ENCODE data around the gene PRKAR1B. TPM values are rescaled to one million over a fixed set of nuclear protein-coding genes. Genes with fewer than 3 reads are reported as not detected.

PRKAR1B gene
- total and polyA plus RNA-seq, 8 donors: 2.5 to 8.4 (median 5.3) TPM

DNA sequence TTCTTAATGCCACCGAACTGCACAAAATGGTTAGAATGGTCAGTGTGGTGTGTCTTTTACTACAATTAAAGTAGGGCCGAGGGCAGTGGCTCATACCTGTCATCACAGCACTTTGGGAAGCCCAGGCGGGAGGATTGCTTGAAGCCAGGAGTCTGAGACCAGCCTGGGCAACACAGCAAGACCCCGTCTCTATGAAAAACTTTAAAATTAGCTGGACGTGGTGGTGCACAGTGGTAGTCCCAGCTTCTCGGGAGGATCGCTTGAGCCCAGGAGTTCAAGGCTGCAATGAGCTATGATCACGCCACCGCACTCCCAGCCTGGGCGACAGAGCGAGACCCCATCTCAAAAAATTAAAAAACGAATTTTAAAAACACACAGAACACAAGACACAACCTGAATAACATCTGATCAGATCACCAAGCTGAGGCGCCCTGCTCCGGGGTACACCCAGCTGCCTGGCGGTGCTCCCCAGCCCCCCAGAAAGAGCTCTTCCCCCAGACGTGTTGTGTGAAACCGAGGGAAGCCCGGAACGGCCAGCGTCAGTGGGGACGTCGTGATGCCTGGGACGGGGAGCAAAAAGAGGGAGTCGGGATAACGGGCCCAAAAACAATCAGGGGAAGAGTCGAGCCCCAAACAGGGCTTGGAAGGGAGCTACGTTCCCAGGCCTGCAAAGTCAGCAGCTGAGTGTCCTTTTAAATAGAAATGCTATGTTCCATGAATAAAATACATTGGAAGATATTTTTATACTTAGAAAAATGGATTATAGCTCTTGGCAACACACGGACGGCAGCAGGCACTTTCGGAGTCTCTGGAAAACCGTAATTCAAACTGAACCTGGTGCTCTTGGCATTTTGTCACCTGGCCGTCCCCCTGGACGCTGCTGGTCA lies 126.7 kb downstream of the PRKAR1B start:
- H3K27ac ChIP-seq: no peak overlapping the region
- H3K4me1 ChIP-seq: no peaks in the 10 kb centered on the region
- WGBS, 2 donors: 90 to 92% methylated on average over 33 of the region's 33 CpGs
- no peak for ATAC-seq
- H3K4me3 ChIP-seq: no peak overlapping the region
- no peaks in the 10 kb centered on the region for H3K27me3 ChIP-seq
- no peaks in the 10 kb centered on the region for H3K36me3 ChIP-seq
- TF ChIP-seq, protein P1, sequence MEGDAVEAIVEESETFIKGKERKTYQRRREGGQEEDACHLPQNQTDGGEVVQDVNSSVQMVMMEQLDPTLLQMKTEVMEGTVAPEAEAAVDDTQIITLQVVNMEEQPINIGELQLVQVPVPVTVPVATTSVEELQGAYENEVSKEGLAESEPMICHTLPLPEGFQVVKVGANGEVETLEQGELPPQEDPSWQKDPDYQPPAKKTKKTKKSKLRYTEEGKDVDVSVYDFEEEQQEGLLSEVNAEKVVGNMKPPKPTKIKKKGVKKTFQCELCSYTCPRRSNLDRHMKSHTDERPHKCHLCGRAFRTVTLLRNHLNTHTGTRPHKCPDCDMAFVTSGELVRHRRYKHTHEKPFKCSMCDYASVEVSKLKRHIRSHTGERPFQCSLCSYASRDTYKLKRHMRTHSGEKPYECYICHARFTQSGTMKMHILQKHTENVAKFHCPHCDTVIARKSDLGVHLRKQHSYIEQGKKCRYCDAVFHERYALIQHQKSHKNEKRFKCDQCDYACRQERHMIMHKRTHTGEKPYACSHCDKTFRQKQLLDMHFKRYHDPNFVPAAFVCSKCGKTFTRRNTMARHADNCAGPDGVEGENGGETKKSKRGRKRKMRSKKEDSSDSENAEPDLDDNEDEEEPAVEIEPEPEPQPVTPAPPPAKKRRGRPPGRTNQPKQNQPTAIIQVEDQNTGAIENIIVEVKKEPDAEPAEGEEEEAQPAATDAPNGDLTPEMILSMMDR (IDR thresholded peaks at IDR 0.05): no peak
- peak in 1 of 6 donors; percentile 41 for DNase-seq
- intact Hi-C loops (cut with DNase I): no loop called here
- FAIRE-seq: no peak
- no peaks in the 10 kb centered on the region for H3K9me3 ChIP-seq

- intact Hi-C loops (cut with DNase I): no loop called here
- Histone ChIP-seq H3K4me3 (no peak overlapping the region), H3K27me3 (no peaks in the 10 kb centered on the region), H3K9me3 (no peaks in the 10 kb centered on the region), H3K36me3 (no peaks in the 10 kb centered on the region), H3K27ac (no peak overlapping the region), H3K4me1 (no peaks in the 10 kb centered on the region)
- no peak for FAIRE-seq
- TF ChIP-seq, protein P1 (IDR thresholded peaks at IDR 0.05): no peak
- WGBS, 2 donors: 92 to 96% methylated on average over 19 of the region's 19 CpGs
- ATAC-seq: no peak
- DNase-seq: peak in 1 of 6 donors; percentile 34
Measured at GRCh38 chr7:598899-599298, 128.2 kb downstream of the PRKAR1B start.

DNA sequence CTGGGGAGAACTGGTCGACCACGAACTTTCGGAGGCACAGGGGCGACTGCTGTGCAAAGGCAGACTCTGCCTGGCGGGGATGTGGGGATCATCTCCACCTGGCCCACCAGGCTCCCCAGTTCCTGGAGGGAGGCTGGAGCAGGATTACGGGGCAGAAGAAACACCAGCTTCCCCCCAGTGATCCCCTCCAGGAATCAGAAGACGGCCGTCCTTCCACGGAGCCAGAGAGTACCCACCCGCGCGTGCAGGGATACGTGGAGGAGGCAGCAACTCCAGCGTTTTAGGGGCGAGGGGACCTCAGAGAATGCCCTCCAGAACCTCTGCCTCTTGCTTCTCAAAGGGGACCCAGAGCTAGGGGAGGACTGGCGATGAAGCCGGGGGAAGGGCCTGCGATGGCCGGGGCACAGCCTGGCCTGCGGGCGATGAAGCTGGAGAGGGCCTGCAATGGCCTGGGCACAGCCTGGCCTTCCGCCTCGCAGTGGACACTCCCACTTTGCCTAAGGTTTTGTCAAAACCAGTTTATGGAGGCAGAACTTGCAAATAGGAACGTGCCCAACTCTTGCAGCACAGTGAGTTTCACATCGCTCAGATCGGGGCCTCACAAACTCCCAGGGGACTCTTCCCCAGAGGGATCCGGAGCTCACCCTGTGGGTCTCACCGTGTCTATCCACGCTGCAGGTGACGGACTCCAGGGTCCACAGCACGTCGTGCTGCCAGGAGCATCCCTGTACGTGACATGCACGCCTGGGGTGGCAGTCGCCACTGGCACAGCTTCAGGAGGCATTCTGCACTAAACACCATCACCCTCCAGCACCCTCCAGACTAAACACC lies 129.5 kb downstream of the PRKAR1B start:
- Histone ChIP-seq H3K9me3 (no peaks in the 10 kb centered on the region), H3K36me3 (no peaks in the 10 kb centered on the region), H3K4me1 (no peaks in the 10 kb centered on the region), H3K4me3 (no peak overlapping the region), H3K27ac (no peak overlapping the region), H3K27me3 (no peaks in the 10 kb centered on the region)
- intact Hi-C loops (cut with DNase I): no loop called here
- peak in 1 of 6 donors; percentile 43 for DNase-seq
- TF ChIP-seq, protein P1 (IDR thresholded peaks at IDR 0.05): no peak
- no peak for FAIRE-seq
- no peak for ATAC-seq
- 92 to 95% methylated on average over 35 of the region's 35 CpGs for WGBS, 2 donors

DNA sequence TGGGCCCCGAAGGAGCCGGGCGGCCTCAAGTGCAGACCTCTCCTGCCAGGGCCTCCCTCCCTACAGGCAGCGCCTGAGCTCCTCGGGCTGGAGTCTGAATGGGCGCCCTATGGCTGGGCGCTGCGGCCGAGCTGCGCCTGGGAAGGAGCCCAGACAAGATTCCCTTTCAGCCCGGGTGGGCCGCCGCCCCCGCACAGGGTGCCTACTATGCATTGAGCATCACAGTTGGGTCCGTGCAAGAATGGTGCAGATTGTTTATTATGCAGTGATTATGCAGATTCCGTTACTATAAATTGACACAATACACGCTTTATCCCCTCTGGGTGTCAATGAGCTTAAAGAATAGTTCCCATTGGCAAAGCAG lies 130.3 kb downstream of the PRKAR1B start:
- no peak for FAIRE-seq
- intact Hi-C loops (cut with DNase I): no loop called here

More for the DNA sequence above, 130.3 kb downstream of the PRKAR1B start:
- H3K36me3 ChIP-seq: no peaks in the 10 kb centered on the region
- H3K4me1 ChIP-seq: no peaks in the 10 kb centered on the region
- H3K27ac ChIP-seq: no peak overlapping the region
- DNase-seq: peak in 1 of 6 donors; percentile 40
- TF ChIP-seq, protein P1 (IDR thresholded peaks at IDR 0.05): no peak
- H3K9me3 ChIP-seq: no peaks in the 10 kb centered on the region
- ATAC-seq: no peak
- H3K27me3 ChIP-seq: no peaks in the 10 kb centered on the region
- WGBS, 2 donors: 94 to 95% methylated on average over 17 of the region's 17 CpGs
- no peak overlapping the region for H3K4me3 ChIP-seq
